Chondrocyte (in vitro differentiated cells): ENCODE data around the gene GYS1. TPM values are rescaled to one million over a fixed set of nuclear protein-coding genes. Genes with fewer than 3 reads are reported as not detected.
"Not testable (repeated sequence)": the region's sequence is repeated elsewhere in the genome, so short reads cannot be mapped to it uniquely, and the experiment has no call there.

Source experiments
- DNase-seq: peaks from one replicate; pipeline ENCODE4 v3.0.0; 2021; ENCODE audit warnings: mixed read lengths, low spot score
- H3K27ac Mint-ChIP-seq: one replicate; pipeline ENCODE4 v1.8.0; 2021; ENCODE audit warnings: mild to moderate bottlenecking, moderate library complexity, mixed read lengths; ENCODE audit not compliant: unreplicated experiment
- H3K27me3 Mint-ChIP-seq: 2 replicates; pipeline ENCODE4 v1.8.0; 2021; ENCODE audit warnings: low read depth, mixed read lengths
- H3K36me3 Mint-ChIP-seq: 2 replicates; pipeline ENCODE4 v1.8.0; 2021; ENCODE audit warnings: low read depth, mixed read lengths
- H3K4me1 Mint-ChIP-seq: 2 replicates; pipeline ENCODE4 v1.8.0; 2021; ENCODE audit warnings: low read depth, mild to moderate bottlenecking, mixed read lengths
- H3K4me3 Mint-ChIP-seq: one replicate; pipeline ENCODE4 v1.8.0; 2021; ENCODE audit warnings: mild to moderate bottlenecking, moderate library complexity, mixed read lengths; ENCODE audit not compliant: unreplicated experiment
- H3K9me3 Mint-ChIP-seq: 2 replicates; pipeline ENCODE4 v1.8.0; 2021; ENCODE audit warnings: low read depth, mixed read lengths
- CTCF ChIP-seq: fragments of 200-600 bp; sonication (generic); IDR thresholded peaks from 2 replicates; pipeline ENCODE4 v1.5.0; 2021; ENCODE audit warnings: antibody characterized with exemption, mild to moderate bottlenecking, moderate library complexity
- total RNA-seq: library from RNA; stranded (reverse); gene quantifications from 3 replicates; pipeline ENCODE4 v1.2.1, GENCODE V29; 2021

Gene GYS1
- total RNA-seq, 1 donor from 2014 or later = 51.1 TPM

GRCh38 chr19:48925240-48925843 lies 67.8 kb downstream of the GYS1 start:
- H3K27me3 Mint-ChIP-seq = no peaks in the 10 kb centered on the region
- peaks cover 20% of the 10 kb centered on the region for H3K4me1 Mint-ChIP-seq
- peaks cover 12% of the 10 kb centered on the region for H3K36me3 Mint-ChIP-seq
- peak overlapping the region; percentile 98 for H3K27ac Mint-ChIP-seq
- no peak overlapping the region for H3K4me3 Mint-ChIP-seq
- H3K9me3 Mint-ChIP-seq = no peaks in the 10 kb centered on the region
- no peak for DNase-seq
- no peak for TF ChIP-seq CTCF

- H3K27me3 Mint-ChIP-seq = no peaks in the 10 kb centered on the region
- H3K4me1 Mint-ChIP-seq = peaks cover 20% of the 10 kb centered on the region
- peaks cover 23% of the 10 kb centered on the region for H3K36me3 Mint-ChIP-seq
- H3K9me3 Mint-ChIP-seq = no peaks in the 10 kb centered on the region
- no peak for DNase-seq
- H3K4me3 Mint-ChIP-seq = no peak overlapping the region
- TF ChIP-seq CTCF = no peak
- H3K27ac Mint-ChIP-seq = no peak overlapping the region
Observed at GRCh38 chr19:48922548-48923490, 70.3 kb downstream of the GYS1 start.

- no peak overlapping the region for H3K27ac Mint-ChIP-seq
- no peak overlapping the region for H3K4me3 Mint-ChIP-seq
- DNase-seq = no peak
- TF ChIP-seq CTCF = no peak
- H3K4me1 Mint-ChIP-seq = peaks cover 16% of the 10 kb centered on the region
- peaks cover 23% of the 10 kb centered on the region for H3K36me3 Mint-ChIP-seq
- H3K27me3 Mint-ChIP-seq = no peaks in the 10 kb centered on the region
- H3K9me3 Mint-ChIP-seq = no peaks in the 10 kb centered on the region
Observed at GRCh38 chr19:48921721-48922500, 71.2 kb downstream of the GYS1 start.

GRCh38 chr19:48920949-48921348 lies 72.2 kb downstream of the GYS1 start:
- peaks cover 7% of the 10 kb centered on the region for H3K4me1 Mint-ChIP-seq

GRCh38 chr19:48919271-48919670 lies 73.8 kb downstream of the GYS1 start:
- not testable (repeated sequence) for DNase-seq, H3K4me1 Mint-ChIP-seq, H3K27me3 Mint-ChIP-seq, H3K27ac Mint-ChIP-seq, H3K4me3 Mint-ChIP-seq, H3K9me3 Mint-ChIP-seq
- H3K36me3 Mint-ChIP-seq = peaks cover 31% of the 10 kb centered on the region

More at GRCh38 chr19:48920949-48921348, 72.2 kb downstream of the GYS1 start:
- no peak for TF ChIP-seq CTCF
- no peak for DNase-seq
- H3K36me3 Mint-ChIP-seq = peaks cover 26% of the 10 kb centered on the region
- no peak overlapping the region for H3K27ac Mint-ChIP-seq
- no peaks in the 10 kb centered on the region for H3K9me3 Mint-ChIP-seq
- H3K4me3 Mint-ChIP-seq = no peak overlapping the region
- no peaks in the 10 kb centered on the region for H3K27me3 Mint-ChIP-seq
